GM19395 (cell line): ENCODE results near the gene CASP2.
"Not testable (repeated sequence)": the region's sequence is repeated elsewhere in the genome, so short reads cannot be mapped to it uniquely, and the experiment has no call there.

Experiments
- ATAC-seq: cut with Tn5 transposase; IDR thresholded peaks from one replicate; pipeline ENCODE4 v1.9.1; 2021; ENCODE audit warnings: mild to moderate bottlenecking, moderate library complexity; ENCODE audit not compliant: unreplicated experiment

CASP2 gene

DNA sequence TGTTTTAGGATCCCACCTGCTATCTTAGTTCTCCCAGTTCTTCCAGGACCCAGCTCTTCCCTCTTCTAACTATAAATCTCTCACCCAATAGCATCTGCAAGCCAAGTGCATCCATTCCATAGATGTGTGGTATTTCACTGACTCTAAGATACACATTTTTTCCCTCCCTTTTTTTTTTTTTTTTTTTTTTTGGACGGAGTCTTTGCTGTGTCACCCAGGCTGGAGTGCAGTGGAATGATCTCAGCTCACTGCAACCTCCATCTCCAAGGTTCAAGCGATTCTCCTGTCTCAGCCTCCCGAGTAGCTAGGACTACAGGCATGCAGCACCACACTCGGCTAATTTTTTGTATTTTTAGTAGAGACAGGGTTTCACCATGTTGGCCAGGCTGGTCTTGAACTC lies 1.7 kb downstream of the CASP2 start:
- not testable (repeated sequence) for ATAC-seq

DNA sequence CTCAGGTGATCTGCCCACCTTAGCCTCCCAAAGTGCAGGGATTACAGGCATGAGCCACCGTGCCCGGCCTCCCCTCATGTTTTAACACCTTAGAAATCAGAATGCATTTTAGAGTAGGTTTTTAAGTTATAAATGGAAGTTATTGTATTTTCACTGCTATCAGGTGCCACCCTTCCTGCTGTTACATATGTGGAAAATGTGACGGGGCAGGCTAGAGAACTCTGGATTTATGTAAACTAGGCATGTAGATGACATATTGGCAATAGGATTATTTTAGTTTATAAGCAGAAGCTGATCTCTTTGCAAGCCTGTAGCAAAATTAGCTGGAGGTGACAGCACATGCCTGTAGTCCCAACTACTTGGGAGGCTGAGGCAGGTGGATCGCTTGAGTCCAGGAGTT lies 2.1 kb downstream of the CASP2 start:
- ATAC-seq = no peak

- ATAC-seq = no peak
These were observed 4.7 kb downstream of the CASP2 start for GRCh38 chr7:143292876-143293275.

DNA sequence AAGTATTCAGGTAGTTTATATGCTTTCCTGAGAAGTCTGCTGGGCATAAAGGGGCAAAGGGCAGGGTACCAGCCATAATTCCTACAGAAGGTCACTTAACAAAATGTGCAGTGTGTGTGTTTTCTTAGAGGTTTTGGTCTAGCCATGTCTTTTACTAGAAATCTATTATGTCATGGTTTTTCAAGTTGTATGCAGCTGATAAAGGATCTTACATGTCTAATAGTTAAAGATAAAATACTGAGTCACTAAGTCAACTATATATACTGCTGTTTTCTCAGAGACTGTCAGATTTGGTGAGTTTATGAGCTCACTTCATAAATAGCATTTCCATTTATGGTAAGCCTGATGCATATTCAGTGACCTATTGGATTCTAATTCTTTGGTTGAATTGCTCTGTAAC lies 7.7 kb downstream of the CASP2 start:
- ATAC-seq = no peak

DNA sequence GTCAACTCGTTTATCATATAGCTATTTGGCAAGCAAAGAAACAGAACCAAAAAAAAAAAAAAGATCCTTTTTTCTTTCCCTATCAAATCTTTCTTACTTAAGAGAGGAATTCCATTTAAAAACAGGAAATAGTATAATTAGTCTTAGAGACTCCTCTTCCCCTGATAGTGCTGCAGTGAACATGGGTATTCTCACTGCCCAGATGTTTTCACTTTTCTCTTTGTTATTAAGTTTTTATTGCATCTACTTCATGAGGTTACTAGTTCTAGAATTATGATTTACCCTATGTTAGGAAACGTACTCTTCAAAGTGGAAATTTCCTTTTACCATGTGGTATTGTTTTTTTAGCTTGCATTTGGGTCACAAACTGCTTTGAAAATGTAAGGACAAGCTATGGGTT lies 8.5 kb downstream of the CASP2 start:
- ATAC-seq = no peak

DNA sequence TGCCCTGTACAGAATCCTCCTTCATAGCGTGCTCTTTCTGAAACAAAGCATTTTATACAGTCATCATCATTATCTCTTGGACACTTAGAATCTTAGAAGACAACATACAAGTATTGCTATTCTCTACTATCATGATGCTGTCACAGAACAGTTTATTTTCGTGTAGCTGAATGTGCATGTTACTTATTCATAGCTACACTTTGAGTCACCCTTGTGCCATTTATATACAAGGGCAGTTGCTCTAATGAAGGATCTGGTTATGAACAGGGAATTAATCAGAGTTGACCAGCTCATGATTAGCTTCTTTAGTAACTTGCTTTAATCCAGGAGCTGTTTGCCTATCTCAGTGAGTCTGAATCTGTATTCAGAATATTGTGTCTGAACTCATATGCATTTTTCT lies 11.2 kb downstream of the CASP2 start:
- ATAC-seq = no peak

DNA sequence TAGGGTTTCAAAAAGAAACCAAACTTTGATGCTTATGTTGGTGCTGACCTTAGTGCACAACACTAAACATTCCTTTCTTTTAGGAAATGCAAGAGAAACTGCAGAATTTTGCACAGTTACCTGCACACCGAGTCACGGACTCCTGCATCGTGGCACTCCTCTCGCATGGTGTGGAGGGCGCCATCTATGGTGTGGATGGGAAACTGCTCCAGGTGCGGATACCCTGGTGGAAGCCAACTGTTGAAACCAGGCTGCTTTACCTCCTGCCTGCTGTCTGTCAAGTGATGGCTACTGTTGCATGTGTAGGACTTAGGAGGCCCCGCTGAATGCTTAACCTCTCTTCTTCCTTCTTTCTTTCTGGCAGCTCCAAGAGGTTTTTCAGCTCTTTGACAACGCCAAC lies 11.7 kb downstream of the CASP2 start:
- no peak for ATAC-seq

DNA sequence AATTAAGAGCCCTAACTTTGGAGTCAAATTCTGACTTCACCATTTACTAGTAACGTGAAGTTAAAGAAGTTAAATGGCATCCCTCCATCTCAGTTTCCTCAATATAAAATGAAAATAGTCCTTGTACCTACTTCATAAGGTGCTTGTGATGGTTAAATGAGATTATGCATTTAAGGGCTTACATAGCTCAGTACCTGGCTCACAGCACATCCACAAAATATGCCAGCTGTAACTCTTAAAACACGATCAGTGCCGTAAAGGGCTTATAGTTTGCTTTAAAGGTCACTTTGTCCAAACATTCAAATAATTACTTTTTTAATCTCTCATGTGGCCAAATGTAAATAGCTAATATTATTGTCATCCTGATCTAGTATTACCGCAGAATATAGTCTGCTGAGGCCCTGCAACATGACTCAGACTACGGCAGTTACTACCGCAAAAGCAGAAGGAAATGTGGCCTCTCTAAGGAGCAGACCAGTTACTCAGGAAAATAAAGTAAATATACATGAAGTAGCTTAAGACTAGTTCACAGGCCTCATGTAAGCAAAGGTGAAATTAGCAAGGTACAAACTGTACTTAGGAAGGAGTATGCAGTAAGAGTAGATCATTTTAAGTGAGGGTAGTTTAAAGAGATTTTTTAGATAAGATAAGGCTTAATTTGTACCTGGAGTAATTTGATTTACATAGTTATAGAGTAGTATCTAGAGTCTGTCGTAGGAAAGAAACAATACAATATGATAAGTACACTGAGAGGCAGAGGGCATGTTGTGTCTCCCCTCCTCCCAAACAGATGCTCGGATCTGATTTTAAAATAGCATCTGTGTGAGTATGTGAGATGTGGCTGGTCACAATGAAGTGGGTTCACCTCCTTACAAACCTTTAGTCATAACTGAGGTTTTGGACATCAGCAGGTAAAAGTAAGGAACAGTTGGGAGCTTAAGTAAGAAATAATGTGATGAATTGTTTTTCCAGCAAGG lies 13.1 kb downstream of the CASP2 start:
- no peak for ATAC-seq

GRCh38 chr7:143303733-143304132 lies 15.6 kb downstream of the CASP2 start:
- ATAC-seq = no peak

GRCh38 chr7:143304938-143305337 lies 16.8 kb downstream of the CASP2 start:
- no peak for ATAC-seq

DNA sequence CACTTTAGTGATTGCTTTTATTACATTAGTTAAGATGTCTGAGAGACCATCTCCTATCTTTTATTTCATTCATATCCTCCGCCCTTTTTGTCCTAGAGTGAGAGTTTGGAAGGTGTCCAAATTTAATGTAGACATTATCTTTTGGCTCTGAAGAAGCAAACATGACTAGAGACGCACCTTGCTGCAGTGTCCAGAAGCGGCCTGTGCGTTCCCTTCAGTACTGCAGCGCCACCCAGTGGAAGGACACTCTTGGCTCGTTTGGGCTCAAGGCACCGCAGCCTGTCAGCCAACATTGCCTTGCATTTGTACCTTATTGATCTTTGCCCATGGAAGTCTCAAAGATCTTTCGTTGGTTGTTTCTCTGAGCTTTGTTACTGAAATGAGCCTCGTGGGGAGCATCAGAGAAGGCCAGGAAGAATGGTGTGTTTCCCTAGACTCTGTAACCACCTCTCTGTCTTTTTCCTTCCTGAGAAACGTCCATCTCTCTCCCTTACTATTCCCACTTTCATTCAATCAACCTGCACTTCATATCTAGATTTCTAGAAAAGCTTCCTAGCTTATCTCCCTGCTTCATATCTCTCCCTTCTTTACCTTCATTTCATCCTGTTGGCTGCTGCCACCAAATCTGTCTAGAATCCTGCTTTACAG lies 17.4 kb downstream of the CASP2 start:
- ATAC-seq = peak; percentile 56

DNA sequence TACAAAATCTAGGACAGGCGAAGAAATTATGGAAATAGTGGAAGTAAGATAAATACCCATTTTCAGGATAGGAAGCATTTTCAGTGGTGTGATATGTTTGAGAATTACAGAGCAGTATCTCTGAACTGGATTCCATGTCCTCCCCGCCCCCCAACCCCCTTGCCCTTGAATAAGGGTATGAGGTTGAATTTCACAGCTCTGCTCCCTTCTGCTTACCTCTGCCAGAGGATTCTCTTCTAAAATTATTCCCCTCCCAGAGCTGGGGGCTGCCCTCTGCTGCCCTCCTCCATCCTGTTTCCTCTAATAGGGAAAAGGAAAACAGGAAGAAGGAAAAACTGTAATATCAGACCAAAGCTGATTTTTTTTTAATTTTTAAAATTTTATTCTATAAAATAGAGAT lies 20.5 kb downstream of the CASP2 start:
- no peak for ATAC-seq

GRCh38 chr7:143314127-143314526 lies 26.0 kb downstream of the CASP2 start:
- ATAC-seq = no peak

- ATAC-seq = no peak
These were observed 27.6 kb downstream of the CASP2 start, which contains the start of gene CLCN1 for GRCh38 chr7:143315776-143316175. TSS of gene CLCN1 (plus strand) at chr7:143316111. CDS start at chr7:143316213, 102 bp downstream.

- ATAC-seq = no peak
These were observed 28.3 kb downstream of the CASP2 start for GRCh38 chr7:143316492-143316891.

- no peak for ATAC-seq
These were observed 30.5 kb downstream of the CASP2 start for GRCh38 chr7:143318661-143319060.

GRCh38 chr7:143320620-143321019 lies 32.5 kb downstream of the CASP2 start:
- ATAC-seq = no peak

- ATAC-seq = no peak
These were observed 33.1 kb downstream of the CASP2 start for GRCh38 chr7:143321242-143321641.

GRCh38 chr7:143321734-143322133 lies 33.6 kb downstream of the CASP2 start:
- ATAC-seq = no peak

GRCh38 chr7:143322760-143323633 lies 34.8 kb downstream of the CASP2 start:
- ATAC-seq = no peak

DNA sequence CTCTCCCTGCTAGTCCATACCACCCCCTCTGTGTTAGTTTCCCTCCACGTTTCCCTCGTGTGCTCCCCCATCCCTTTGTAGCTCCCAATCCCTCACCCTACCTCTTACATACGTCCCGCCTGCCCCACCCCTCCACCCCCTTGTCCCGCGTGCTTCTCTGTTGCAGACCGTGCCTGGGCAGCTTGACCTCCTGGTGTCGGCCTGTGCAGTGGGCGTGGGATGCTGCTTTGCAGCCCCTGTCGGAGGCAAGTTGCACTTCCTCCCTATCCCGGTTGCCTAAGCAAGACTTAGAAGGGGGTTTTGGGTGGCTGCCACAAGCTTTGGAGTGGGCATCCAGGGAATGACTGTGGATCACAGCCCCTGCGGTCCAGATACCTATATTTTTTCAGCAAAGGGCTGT lies 35.5 kb downstream of the CASP2 start:
- ATAC-seq = no peak
